ENCODE results near the gene FEM1A. TPM values are rescaled to one million over a fixed set of nuclear protein-coding genes. Genes with fewer than 3 reads are reported as not detected.

FEM1A gene
- total and polyA plus RNA-seq, 4 donors: 0.25 to 15.1 (median 7.4) TPM

- Histone ChIP-seq H3K36me3 (ENCODE audit: control insufficient read depth in 4 of 4, insufficient read depth in 3 of 4, low read depth in 1 of 4, low read length in 3 of 4) (no peaks in the 10 kb centered on the region), H3K9ac (ENCODE audit: low read depth in 1 of 2, low read length in 2 of 2) (no peak overlapping the region), H3K9me3 (ENCODE audit: control insufficient read depth in 4 of 4, low read length in 3 of 4) (no peaks in the 10 kb centered on the region), H3K27ac (ENCODE audit: low read depth in 1 of 2, low read length in 2 of 2) (no peak overlapping the region), H3K27me3 (ENCODE audit: control insufficient read depth in 4 of 4, insufficient read depth in 4 of 4, low read length in 3 of 4) (no peaks in the 10 kb centered on the region), H3K4me3 (ENCODE audit: low read depth in 1 of 3, low read length in 3 of 3) (no peak overlapping the region), H3K4me1 (ENCODE audit: control insufficient read depth in 4 of 4, insufficient read depth in 4 of 4, low read length in 3 of 4) (no peaks in the 10 kb centered on the region)
- 54% methylated on average over 12 of the region's 12 CpGs for WGBS
- TF ChIP-seq FOXA2 (IDR thresholded peaks at IDR 0.05) (no peak), ATF3 (IDR thresholded peaks at IDR 0.05) (no peak), HNF4A (conservative IDR thresholded peaks at IDR 0.05) (no peak), ZBTB33 (IDR thresholded peaks at IDR 0.05) (no peak), FOXA1 (IDR thresholded peaks at IDR 0.05) (no peak), GABPA (IDR thresholded peaks at IDR 0.05 in 1 of 2, conservative IDR thresholded peaks at IDR 0.05 in 1 of 2) (no peak), HNF4G (IDR thresholded peaks at IDR 0.05) (no peak), RAD21 (IDR thresholded peaks at IDR 0.05) (no peak), YY1 (IDR thresholded peaks at IDR 0.05) (no peak), TAF1 (conservative IDR thresholded peaks at IDR 0.05) (no peak), EGR1 (IDR thresholded peaks at IDR 0.05; ENCODE audit: low read depth in 2 of 2) (no peak), NR2F2 (IDR thresholded peaks at IDR 0.05) (no peak), SP1 (IDR thresholded peaks at IDR 0.05) (no peak), RXRA (IDR thresholded peaks at IDR 0.05) (no peak), JUND (IDR thresholded peaks at IDR 0.05) (no peak)
- TF ChIP-seq, protein P1, sequence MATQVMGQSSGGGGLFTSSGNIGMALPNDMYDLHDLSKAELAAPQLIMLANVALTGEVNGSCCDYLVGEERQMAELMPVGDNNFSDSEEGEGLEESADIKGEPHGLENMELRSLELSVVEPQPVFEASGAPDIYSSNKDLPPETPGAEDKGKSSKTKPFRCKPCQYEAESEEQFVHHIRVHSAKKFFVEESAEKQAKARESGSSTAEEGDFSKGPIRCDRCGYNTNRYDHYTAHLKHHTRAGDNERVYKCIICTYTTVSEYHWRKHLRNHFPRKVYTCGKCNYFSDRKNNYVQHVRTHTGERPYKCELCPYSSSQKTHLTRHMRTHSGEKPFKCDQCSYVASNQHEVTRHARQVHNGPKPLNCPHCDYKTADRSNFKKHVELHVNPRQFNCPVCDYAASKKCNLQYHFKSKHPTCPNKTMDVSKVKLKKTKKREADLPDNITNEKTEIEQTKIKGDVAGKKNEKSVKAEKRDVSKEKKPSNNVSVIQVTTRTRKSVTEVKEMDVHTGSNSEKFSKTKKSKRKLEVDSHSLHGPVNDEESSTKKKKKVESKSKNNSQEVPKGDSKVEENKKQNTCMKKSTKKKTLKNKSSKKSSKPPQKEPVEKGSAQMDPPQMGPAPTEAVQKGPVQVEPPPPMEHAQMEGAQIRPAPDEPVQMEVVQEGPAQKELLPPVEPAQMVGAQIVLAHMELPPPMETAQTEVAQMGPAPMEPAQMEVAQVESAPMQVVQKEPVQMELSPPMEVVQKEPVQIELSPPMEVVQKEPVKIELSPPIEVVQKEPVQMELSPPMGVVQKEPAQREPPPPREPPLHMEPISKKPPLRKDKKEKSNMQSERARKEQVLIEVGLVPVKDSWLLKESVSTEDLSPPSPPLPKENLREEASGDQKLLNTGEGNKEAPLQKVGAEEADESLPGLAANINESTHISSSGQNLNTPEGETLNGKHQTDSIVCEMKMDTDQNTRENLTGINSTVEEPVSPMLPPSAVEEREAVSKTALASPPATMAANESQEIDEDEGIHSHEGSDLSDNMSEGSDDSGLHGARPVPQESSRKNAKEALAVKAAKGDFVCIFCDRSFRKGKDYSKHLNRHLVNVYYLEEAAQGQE (IDR thresholded peaks at IDR 0.05): no peak
- TF ChIP-seq, protein P2, sequence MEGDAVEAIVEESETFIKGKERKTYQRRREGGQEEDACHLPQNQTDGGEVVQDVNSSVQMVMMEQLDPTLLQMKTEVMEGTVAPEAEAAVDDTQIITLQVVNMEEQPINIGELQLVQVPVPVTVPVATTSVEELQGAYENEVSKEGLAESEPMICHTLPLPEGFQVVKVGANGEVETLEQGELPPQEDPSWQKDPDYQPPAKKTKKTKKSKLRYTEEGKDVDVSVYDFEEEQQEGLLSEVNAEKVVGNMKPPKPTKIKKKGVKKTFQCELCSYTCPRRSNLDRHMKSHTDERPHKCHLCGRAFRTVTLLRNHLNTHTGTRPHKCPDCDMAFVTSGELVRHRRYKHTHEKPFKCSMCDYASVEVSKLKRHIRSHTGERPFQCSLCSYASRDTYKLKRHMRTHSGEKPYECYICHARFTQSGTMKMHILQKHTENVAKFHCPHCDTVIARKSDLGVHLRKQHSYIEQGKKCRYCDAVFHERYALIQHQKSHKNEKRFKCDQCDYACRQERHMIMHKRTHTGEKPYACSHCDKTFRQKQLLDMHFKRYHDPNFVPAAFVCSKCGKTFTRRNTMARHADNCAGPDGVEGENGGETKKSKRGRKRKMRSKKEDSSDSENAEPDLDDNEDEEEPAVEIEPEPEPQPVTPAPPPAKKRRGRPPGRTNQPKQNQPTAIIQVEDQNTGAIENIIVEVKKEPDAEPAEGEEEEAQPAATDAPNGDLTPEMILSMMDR (IDR thresholded peaks at IDR 0.05; ENCODE audit: low read depth, low read length, missing input control): no peak
- TF ChIP-seq, protein P3, sequence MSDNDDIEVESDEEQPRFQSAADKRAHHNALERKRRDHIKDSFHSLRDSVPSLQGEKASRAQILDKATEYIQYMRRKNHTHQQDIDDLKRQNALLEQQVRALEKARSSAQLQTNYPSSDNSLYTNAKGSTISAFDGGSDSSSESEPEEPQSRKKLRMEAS (IDR thresholded peaks at IDR 0.05): no peak
- DNase-seq (ENCODE audit: low spot score): no peak
Observed at GRCh38 chr19:4742723-4743646, 48.5 kb upstream of the FEM1A start.
